ENCODE data around the gene RNF223. TPM values are rescaled to one million over a fixed set of nuclear protein-coding genes. Genes with fewer than 3 reads are reported as not detected.
"Not testable (repeated sequence)": the region's sequence is repeated elsewhere in the genome, so short reads cannot be mapped to it uniquely, and the experiment has no call there.

Gene RNF223
- total and polyA plus RNA-seq, 2 donors (not counting 3 experiments of a cell fraction or from before 2014, with no cell fraction given): not detected

- Histone ChIP-seq H3K36me3 (ENCODE audit: control insufficient read depth in 2 of 2, extremely low read depth in 1 of 2, insufficient read depth in 2 of 2, low read length in 2 of 2) (no peaks in the 10 kb centered on the region), H3K9me1 (replicated peaks; ENCODE audit: control insufficient read depth, extremely low read depth, insufficient read depth, low read length) (no peaks in the 10 kb centered on the region), H4K20me1 (replicated peaks; ENCODE audit: control insufficient read depth, extremely low read depth, insufficient read depth, low read length) (no peaks in the 10 kb centered on the region), H3K27ac (ENCODE audit: insufficient read depth, low read depth, low read length) (no peak overlapping the region), H3K4me1 (ENCODE audit: control insufficient read depth, extremely low read depth, insufficient read depth, low read length) (no peaks in the 10 kb centered on the region), H2AFZ (ENCODE audit: low read depth, low read length) (no peak overlapping the region), H3K9ac (replicated peaks; ENCODE audit: extremely low read depth, insufficient read depth, low read length) (no peak overlapping the region), H3K4me3 (replicated peaks in 1 of 3; ENCODE audit: insufficient read depth in 1 of 3, low read depth in 1 of 3, low read length in 3 of 3) (no peak overlapping the region), H3K9me3 (replicated peaks; ENCODE audit: control insufficient read depth, insufficient read depth, low read length) (no peaks in the 10 kb centered on the region), H3K27me3 (ENCODE audit: control insufficient read depth in 2 of 2, insufficient read depth in 2 of 2, low read length in 2 of 2) (no peaks in the 10 kb centered on the region), H3K4me2 (ENCODE audit: insufficient read depth, low read length) (no peak overlapping the region), H3K79me2 (ENCODE audit: control insufficient read depth, insufficient read depth, low read length) (no peaks in the 10 kb centered on the region)
- ChIA-PET POLR2A (no interaction called here), CTCF (no interaction called here)
- DNase-seq (ENCODE audit: low read depth, low spot score) (no peak), FAIRE-seq (no peak)
- dilution Hi-C loops (cut with MboI; ENCODE audit: extremely low pct_ligation_motif_present, low sequenced_read_pairs) (no loop called here), intact Hi-C loops (cut with micrococcal nuclease) (no loop called here)
- TF ChIP-seq POLR2AphosphoS5 (IDR thresholded peaks at IDR 0.05; ENCODE audit: insufficient read depth, low read depth, low read length) (no peak), EZH2 (IDR thresholded peaks at IDR 0.05; ENCODE audit: borderline replicate concordance, low read depth, low read length, severe bottlenecking) (no peak), JUN (IDR thresholded peaks at IDR 0.05; ENCODE audit: borderline replicate concordance, insufficient read depth, insufficient read length, low read depth) (no peak), FOS (IDR thresholded peaks at IDR 0.05; ENCODE audit: borderline replicate concordance, insufficient read depth, low read length) (no peak), MYC (IDR thresholded peaks at IDR 0.05; ENCODE audit: low read depth, low read length) (no peak), CTCF (IDR thresholded peaks at IDR 0.05; ENCODE audit: extremely low read depth in 1 of 2, insufficient read depth in 1 of 2, low read depth in 1 of 2, low read length in 2 of 2) (no peak), POLR2A (IDR thresholded peaks at IDR 0.05; ENCODE audit: low read depth, low read length) (no peak), MAX (IDR thresholded peaks at IDR 0.05; ENCODE audit: insufficient read depth, insufficient read length) (no peak), GATA2 (IDR thresholded peaks at IDR 0.05; ENCODE audit: insufficient read depth, insufficient read length, low read depth, low read length) (no peak)
- no TSS peak for BruUV-seq (replicated peaks)
Measured at GRCh38 chr1:1098681-1099421, 24.7 kb upstream of the RNF223 start.

- H3K4me3 ChIP-seq (replicated peaks in 1 of 3; ENCODE audit: insufficient read depth in 1 of 3, low read depth in 1 of 3, low read length in 3 of 3); H3K4me1 ChIP-seq (ENCODE audit: control insufficient read depth, extremely low read depth, insufficient read depth, low read length); H3K36me3 ChIP-seq (ENCODE audit: control insufficient read depth in 2 of 2, extremely low read depth in 1 of 2, insufficient read depth in 2 of 2, low read length in 2 of 2); H3K4me2 ChIP-seq (ENCODE audit: insufficient read depth, low read length); H3K79me2 ChIP-seq (ENCODE audit: control insufficient read depth, insufficient read depth, low read length); DNase-seq (ENCODE audit: low read depth, low spot score); H3K27me3 ChIP-seq (ENCODE audit: control insufficient read depth in 2 of 2, insufficient read depth in 2 of 2, low read length in 2 of 2); H3K9me3 ChIP-seq (replicated peaks; ENCODE audit: control insufficient read depth, insufficient read depth, low read length); H3K9ac ChIP-seq (replicated peaks; ENCODE audit: extremely low read depth, insufficient read depth, low read length); intact Hi-C loops (cut with micrococcal nuclease); H2AFZ ChIP-seq (ENCODE audit: low read depth, low read length); CTCF ChIA-PET; FAIRE-seq; BruUV-seq (replicated peaks); POLR2A ChIA-PET; H4K20me1 ChIP-seq (replicated peaks; ENCODE audit: control insufficient read depth, extremely low read depth, insufficient read depth, low read length); dilution Hi-C loops (cut with MboI; ENCODE audit: extremely low pct_ligation_motif_present, low sequenced_read_pairs); H3K9me1 ChIP-seq (replicated peaks; ENCODE audit: control insufficient read depth, extremely low read depth, insufficient read depth, low read length); H3K27ac ChIP-seq (ENCODE audit: insufficient read depth, low read depth, low read length): not testable (repeated sequence)
Measured at GRCh38 chr1:1096136-1096535, 22.0 kb upstream of the RNF223 start.
